ENCODE data around the gene RUVBL2.
"Not testable (repeated sequence)": the region's sequence is repeated elsewhere in the genome, so short reads cannot be mapped to it uniquely, and the experiment has no call there.

- TF ChIP-seq CTCF (IDR thresholded peaks at IDR 0.05; ENCODE audit: poor library complexity, severe bottlenecking); EZH2 (IDR thresholded peaks at IDR 0.05; ENCODE audit: borderline replicate concordance, insufficient read depth, low read length, poor library complexity, severe bottlenecking); SMC3 (conservative IDR thresholded peaks at IDR 0.05; ENCODE audit: poor library complexity); MXI1 (conservative IDR thresholded peaks at IDR 0.05; ENCODE audit: poor library complexity, severe bottlenecking): not testable (repeated sequence)
Observed at GRCh38 chr19:49024233-49024632, 30.5 kb downstream of the RUVBL2 start, which contains the start of gene CGB3.

Measured in neural cell (in vitro differentiated cells).